NCI-H2029 treated with DMSO at 0.1 percent for 48 hours (cell line): Measurements from ENCODE around the gene SLC22A16.

Experiments used
- DNase-seq: peaks from one replicate; lab custom pipeline; 2025; lab: John Stamatoyannopoulos, UW

SLC22A16 gene

DNA sequence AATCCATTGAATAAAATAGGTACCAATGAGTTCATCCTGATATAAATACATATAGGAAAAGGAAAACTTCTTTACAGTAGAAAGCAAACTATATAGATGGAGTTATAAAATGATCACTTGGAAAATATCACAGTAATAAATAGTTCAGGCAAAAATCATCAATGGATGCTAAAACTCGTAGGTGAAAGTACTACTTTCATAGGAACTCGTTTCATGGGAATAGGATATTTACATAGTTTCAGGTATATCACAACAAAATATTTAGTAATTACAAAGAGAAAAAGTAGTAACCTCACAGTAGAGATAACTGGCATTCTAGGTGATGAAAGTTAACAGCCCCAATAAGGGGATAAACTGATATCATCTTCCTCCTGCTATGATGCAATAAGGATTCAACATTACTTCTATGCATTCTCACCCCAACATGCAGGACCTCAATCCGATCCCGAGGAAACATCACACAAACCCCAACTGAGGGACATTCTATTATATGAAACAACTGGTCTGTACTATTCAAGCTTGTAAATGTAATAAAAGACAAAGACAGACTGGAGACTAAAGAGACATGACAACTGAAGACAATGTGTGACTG, 74.7 kb downstream of the SLC22A16 start:
- no peak for DNase-seq

DNA sequence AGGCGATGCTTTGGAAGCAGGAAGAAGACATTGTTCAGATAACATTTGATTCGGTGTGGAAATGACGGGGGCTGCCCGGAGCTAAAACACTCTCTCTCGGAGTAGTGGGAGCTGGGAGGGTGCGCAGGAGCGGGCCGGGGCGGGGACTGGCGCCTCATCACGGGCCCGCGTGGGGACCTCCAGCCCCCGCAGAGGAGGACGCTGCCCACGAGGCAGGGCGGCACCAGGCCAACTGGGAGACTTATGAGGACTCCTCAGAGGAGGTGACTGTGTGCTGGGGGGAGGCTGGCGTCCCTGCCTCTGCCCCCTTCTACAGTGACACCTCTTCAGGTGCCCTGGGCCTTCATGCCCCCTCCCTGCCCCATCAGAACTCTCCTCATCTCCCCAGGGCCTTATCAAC, 76.2 kb downstream of the SLC22A16 start:
- no peak for DNase-seq

DNA sequence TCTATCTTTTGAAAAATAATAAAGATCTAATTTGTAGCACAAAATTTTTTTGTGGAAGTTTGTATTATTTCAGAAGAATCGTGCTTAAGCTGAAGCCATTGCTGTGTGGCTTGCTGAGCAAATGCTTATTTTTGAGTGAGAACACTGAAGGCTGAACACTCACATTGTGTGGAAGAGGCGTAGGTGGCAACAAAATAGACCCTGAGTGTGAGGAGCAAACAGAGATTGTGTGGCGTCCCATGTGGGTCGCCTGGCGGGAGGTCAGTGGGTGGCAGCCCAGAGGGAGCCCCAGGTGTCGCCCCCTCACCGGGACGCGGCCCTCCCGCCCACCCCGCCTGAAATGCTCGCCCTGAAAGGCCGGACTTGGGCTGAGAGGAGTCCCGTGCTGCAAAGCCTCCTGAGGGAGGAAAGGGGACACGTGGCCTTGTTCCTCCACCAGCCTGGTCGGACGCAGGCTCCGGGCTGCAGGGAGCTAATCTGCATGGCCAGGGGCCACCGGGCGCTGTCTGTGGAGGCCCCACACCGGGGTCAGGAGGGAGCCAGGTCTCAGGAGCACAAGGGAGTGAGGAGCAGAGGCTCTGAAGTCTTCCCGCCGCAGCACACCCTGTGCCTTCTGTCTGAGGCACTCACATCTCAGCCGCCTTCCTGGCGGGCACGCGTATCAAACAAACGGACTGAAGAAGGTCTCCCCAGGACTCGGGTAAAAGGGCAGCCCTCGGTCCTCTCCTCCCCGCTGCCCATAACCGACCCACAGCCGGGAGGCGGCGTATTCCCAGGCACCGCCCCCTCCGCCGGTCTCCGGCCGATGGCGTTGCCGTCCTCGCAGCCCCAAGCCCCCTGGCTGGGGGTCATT, 77.0 kb downstream of the SLC22A16 start:
- no peak for DNase-seq

DNA sequence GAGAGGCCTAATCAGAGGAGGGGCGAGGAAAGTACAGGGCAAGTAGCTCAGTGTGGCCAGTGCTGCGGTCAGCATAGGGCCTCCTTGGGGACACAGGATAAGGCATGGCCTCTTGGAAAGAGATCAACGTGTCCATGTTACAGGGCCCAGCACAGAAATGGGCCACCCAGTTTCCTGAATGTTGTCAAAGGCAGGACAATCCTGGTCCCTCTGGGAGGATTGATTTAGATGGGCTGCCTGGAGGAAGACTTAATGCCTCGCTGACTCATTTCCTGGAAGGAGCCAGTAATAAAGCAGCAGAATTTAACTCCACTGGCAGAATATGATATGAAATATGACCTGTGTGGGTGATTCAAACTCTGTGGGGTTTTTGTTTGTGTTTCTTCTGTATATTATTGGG, 77.6 kb downstream of the SLC22A16 start:
- no peak for DNase-seq

DNA sequence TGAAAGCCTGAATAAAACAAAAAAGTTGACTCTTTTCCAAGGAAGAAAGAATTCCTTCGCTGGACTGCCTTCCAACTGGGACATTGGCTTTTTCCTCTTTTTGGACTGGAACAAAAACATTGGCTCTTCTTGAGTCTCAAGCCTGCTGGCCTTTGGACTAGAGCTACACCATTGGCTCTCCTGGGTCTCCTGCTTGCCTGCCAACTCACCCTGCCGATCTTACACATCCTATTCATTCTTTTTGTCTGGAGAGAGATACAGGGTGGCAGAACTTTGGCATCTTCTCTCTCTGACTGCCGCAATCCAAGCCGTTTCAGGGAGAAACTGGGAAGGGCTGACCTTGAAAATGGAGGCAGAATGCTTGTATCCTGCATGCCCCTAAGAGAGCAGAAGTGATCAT, 81.2 kb downstream of the SLC22A16 start:
- no peak for DNase-seq

DNA sequence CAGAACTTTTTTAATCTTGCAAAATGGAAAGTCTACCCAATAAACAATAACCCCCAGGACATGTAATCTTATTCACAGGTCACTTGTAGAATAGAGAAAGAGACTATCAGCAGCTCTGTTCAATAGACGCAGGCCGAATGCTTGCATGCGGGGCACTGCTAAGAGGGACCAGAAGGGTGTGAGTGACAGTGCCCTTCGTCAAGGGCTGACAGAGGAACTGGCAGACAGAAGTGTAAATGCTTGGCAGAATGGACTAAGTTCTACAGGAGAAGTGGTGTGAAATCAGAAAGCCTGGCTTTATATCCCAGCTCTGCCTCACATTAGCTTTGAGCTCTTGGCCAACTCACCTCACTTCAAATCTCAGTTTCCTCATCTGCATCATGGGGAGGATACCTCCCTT, 82.0 kb downstream of the SLC22A16 start:
- no peak for DNase-seq

DNA sequence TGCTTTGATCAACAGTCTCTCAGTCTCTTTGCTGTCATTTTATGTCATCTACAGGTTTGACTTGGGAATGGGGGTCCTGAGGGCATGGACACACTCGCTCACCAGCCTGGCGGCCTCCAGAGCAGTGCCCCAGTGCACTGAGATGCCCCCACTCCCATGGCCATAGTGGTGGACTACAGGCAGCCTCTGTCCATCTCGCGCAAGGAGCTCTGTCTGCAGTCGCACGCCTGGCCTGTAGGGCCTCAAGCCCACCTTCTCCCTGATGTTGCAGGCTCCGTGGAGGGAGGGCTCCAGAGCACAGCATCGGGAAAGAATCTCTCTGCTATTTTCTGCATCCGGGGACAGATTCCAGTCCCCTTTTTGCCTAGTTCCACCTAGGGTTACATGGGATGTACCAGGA, 83.7 kb downstream of the SLC22A16 start:
- DNase-seq, result no peak

DNA sequence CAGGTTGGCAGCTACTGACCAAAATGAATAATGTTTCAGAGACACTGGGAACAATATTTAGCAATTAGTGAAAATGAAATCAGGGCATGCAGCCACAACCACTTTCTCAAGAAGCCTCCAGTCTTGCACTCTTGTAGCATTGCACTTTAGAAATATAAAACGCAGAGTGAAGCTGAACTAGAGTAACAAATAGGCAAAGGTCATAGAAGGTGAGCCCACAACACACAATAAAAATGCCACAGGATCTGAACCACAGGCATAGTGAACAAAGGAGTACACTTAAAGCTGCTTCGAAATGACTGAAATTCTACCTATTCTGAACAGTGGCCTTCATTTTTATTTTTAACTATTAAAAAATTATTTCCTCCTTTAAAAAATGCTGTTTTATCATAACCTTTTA, 86.0 kb downstream of the SLC22A16 start:
- no peak for DNase-seq

DNA sequence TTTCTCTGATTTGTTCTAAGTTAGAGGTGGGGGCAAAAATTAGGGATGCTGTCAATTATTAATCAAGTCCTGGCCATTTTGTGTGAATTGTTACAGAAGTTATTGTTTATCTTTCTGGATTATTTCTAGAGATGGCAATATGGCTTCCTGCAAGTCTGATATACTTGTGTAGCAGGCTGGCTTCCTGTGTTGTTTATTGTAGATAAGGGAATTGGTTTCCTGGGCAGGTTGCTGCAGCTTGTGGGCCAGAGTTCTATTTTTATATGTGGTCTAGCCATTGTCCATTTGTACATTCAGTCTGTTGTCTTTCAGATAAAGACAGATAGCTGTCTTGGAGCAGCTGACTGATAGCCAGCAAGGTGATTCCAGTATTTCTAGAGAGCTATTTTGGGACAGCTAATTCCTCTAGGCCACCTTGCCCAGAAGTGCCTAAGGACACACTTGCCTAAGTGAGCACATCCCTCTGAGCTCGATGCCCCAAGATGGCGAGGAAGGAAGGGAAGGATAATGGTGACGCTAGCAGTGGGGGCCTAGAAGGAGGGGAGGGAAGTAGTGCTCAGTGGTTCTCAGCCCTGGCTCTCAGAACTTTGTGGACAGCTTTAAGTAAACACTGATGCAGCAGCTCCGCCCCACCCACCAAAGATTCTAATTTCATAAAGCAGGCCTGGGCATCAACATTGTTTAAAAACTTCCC, 86.6 kb downstream of the SLC22A16 start:
- DNase-seq, result no peak

DNA sequence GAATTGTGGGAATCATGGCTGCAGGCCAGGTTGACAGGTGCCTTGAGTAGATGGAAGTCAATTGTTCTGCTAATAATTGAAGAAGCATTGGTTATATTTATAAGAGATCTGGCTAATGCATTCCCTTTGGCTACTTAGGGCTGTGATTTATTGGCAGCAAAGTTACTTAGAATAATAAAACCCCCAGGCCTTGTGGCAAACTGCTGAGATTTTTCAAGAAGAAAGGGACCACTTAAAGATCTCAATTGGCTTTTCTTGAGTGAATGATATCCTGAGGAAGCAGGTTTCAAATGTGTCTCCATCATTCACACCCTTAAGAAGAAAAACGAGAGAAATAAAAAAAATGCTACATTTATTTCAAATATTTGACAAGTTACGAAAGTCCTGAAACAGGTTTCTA, 88.4 kb downstream of the SLC22A16 start:
- DNase-seq, result no peak

DNA sequence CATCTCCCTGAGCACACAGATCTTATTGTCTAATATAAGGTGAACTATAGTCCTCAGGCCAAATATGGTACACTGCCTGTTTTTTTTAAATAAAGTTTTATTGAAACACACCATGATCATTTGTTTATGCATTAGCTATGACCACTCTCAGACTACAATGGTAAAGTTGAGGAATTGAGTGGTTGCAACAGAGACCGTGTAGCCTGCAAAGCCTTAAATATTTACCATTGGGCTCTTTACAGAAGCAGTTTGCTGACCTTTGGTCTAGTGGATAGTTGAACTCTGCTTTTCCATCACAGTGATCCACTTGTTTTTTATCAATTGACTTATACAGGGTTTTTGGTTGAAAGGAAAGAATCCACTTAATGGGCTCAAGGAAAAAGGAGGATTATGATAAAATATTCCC, 91.0 kb downstream of the SLC22A16 start:
- DNase-seq, result no peak

DNA sequence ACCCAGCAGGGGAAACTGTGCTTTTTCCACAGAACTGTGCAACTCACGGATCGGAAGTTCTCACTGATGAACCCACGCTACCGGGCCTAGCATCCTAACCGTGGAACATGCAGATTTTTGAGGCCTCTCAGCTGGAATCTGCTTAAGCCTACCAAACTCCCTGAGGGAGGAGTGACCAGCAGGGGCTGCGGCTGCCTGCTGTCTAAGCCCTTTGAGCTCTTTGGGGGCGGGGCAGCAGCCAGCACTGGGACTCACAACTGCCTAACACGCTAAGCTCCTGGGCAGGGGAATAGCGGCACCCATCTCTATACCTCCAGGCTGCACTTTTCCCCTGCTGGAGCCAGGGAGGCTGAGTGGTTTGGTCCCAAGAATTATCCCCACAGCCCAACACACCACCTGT, 97.9 kb downstream of the SLC22A16 start:
- DNase-seq, result no peak
